Transverse colon (tissue), 4 donors: ENCODE data around the gene PSG4.
"Not testable (repeated sequence)": the region's sequence is repeated elsewhere in the genome, so short reads cannot be mapped to it uniquely, and the experiment has no call there.

Experiments used
- EP300 ChIP-seq: sonication (generic); formaldehyde crosslinking; IDR thresholded peaks from one replicate; pipeline ENCODE4 v1.6.1; 2017; ENCODE audit warnings: antibody characterized with exemption, low read depth
- POLR2A ChIP-seq: fragments of 450-650 bp; IDR thresholded peaks from one replicate; pipeline ENCODE4 v1.6.1; 2016; ENCODE audit warnings: antibody characterized with exemption, mild to moderate bottlenecking, moderate library complexity
- POLR2AphosphoS5 ChIP-seq, 3 donors: sonication (generic); formaldehyde crosslinking; IDR thresholded peaks; one replicate each; pipeline ENCODE4 v1.6.1; 2016; ENCODE audit warnings: antibody characterized with exemption in 3 of 3
- TF ChIP-seq, protein P1 (sequence below), 5 experiments: fragments of 200-600 bp in 3 of 5; fragments of 450-650 bp in 2 of 5; sonication (generic) in 3 of 5; IDR thresholded peaks; 1 replicate in 2 of 5; 2 replicates in 3 of 5; pipeline ENCODE4 v1.5.1; 2016 to 2017; ENCODE audit warnings: antibody characterized with exemption in 5 of 5, inconsistent platforms in 3 of 5, mild to moderate bottlenecking in 2 of 5, moderate library complexity in 1 of 5

- TF ChIP-seq, protein P1, sequence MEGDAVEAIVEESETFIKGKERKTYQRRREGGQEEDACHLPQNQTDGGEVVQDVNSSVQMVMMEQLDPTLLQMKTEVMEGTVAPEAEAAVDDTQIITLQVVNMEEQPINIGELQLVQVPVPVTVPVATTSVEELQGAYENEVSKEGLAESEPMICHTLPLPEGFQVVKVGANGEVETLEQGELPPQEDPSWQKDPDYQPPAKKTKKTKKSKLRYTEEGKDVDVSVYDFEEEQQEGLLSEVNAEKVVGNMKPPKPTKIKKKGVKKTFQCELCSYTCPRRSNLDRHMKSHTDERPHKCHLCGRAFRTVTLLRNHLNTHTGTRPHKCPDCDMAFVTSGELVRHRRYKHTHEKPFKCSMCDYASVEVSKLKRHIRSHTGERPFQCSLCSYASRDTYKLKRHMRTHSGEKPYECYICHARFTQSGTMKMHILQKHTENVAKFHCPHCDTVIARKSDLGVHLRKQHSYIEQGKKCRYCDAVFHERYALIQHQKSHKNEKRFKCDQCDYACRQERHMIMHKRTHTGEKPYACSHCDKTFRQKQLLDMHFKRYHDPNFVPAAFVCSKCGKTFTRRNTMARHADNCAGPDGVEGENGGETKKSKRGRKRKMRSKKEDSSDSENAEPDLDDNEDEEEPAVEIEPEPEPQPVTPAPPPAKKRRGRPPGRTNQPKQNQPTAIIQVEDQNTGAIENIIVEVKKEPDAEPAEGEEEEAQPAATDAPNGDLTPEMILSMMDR (IDR thresholded peaks at IDR 0.05) = not testable (repeated sequence)
- not testable (repeated sequence) for TF ChIP-seq EP300; POLR2AphosphoS5 (IDR thresholded peaks at IDR 0.05); POLR2A
Measured at GRCh38 chr19:43224201-43224854, 18.9 kb upstream of the PSG4 start.
